Smooth muscle cell of the coronary artery (primary cell): ENCODE data around the gene SERPINA10. TPM values are rescaled to one million over a fixed set of nuclear protein-coding genes. Genes with fewer than 3 reads are reported as not detected.

Experiments used
- total RNA-seq: library from RNA; depleted of rRNA; stranded (reverse); fragments of >200 nt; gene quantifications from 2 replicates; pipeline ENCODE4 v1.2.3, GENCODE V29; 2014; ENCODE audit warnings: low replicate concordance

The SERPINA10 gene, protein sequence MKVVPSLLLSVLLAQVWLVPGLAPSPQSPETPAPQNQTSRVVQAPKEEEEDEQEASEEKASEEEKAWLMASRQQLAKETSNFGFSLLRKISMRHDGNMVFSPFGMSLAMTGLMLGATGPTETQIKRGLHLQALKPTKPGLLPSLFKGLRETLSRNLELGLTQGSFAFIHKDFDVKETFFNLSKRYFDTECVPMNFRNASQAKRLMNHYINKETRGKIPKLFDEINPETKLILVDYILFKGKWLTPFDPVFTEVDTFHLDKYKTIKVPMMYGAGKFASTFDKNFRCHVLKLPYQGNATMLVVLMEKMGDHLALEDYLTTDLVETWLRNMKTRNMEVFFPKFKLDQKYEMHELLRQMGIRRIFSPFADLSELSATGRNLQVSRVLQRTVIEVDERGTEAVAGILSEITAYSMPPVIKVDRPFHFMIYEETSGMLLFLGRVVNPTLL
- total RNA-seq, result not detected in 2 replicates

DNA sequence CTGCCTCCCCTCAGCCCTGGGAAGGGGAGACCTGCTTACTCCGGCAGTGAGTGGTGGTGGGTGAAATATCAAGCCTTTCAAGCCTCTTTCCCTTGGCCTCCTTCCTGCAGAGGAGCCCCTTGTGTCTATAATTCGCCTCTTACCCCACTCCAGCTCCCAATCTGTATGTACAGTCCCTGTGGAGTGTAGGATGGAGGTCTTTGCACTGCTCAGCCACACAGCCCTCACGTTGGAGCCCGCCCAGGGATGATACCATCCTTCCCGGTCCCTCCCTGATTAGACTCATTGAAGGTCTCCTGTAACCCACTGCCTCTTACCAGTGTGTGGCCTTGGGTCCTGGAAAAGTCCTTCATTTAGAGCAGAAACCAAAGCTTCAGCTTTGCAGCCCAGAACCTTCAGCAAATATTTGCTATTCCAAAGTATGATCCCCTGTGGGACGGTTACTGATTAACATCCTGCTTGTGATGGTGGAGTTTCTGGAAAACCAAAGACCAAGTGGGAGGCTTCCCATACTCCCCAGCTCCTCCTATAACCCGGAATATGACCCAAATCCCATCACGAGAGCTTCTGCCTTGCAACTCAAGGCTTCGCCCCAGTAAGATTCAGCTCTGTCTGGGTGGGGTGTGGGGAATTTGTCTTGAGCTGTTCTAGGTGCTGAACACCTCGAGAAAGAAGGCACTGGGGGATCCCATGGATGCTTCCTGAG, at the start of gene SERPINA10:
SERPINA10 (minus strand) TSS at position 397 of the 706 bp plus-strand sequence. CDS start 2,675 bp downstream, outside the sequence.

GRCh38 chr14:94322648-94323570, 29.8 kb upstream of the SERPINA10 start, which contains the start of gene SERPINA6:
Gene SERPINA6, minus strand, starts transcription at chr14:94323336. Its CDS starts 8,688 bp downstream, at chr14:94314648.

Other genes with a start within 250 kb of the SERPINA10 start
- 97.5 and 98.4 TPM in 2 replicates for gene DDX24, start 212.1 kb downstream of the SERPINA10 start, total RNA-seq
- 17.4 and 40.3 TPM in 2 replicates for gene IFI27L1, start 212.0 kb downstream of the SERPINA10 start, total RNA-seq
- gene IFI27, start 182.5 kb downstream of the SERPINA10 start, total RNA-seq, result 30.8 and 34.5 TPM in 2 replicates
- gene IFI27L2, start 163.7 kb downstream of the SERPINA10 start, total RNA-seq, result 184 and 406 TPM in 2 replicates
- 1.8 and 10.4 TPM in 2 replicates for gene PPP4R4, start 118.9 kb downstream of the SERPINA10 start, total RNA-seq
- not detected in 2 replicates for gene SERPINA6, start 30.1 kb upstream of the SERPINA10 start, total RNA-seq
- gene SERPINA2, start 73.4 kb upstream of the SERPINA10 start, total RNA-seq, result not detected in 2 replicates
- gene SERPINA1, start 95.3 kb upstream of the SERPINA10 start, total RNA-seq, result 0.08 TPM in 1 of 2 replicates, not detected in the other
- not detected in 2 replicates for gene SERPINA11, start 159.5 kb upstream of the SERPINA10 start, total RNA-seq
- not detected in 2 replicates for gene SERPINA9, start 182.9 kb upstream of the SERPINA10 start, total RNA-seq
- not detected in 2 replicates for gene SERPINA12, start 216.2 kb upstream of the SERPINA10 start, total RNA-seq